NCI-H345 (cell line): ENCODE data around the gene NCOA5.
"Not testable (repeated sequence)": the region's sequence is repeated elsewhere in the genome, so short reads cannot be mapped to it uniquely, and the experiment has no call there.

ENCODE experiments used
- DNase-seq: peaks from one replicate; lab custom pipeline; 2025; lab: John Stamatoyannopoulos, UW

NCOA5 gene

DNA sequence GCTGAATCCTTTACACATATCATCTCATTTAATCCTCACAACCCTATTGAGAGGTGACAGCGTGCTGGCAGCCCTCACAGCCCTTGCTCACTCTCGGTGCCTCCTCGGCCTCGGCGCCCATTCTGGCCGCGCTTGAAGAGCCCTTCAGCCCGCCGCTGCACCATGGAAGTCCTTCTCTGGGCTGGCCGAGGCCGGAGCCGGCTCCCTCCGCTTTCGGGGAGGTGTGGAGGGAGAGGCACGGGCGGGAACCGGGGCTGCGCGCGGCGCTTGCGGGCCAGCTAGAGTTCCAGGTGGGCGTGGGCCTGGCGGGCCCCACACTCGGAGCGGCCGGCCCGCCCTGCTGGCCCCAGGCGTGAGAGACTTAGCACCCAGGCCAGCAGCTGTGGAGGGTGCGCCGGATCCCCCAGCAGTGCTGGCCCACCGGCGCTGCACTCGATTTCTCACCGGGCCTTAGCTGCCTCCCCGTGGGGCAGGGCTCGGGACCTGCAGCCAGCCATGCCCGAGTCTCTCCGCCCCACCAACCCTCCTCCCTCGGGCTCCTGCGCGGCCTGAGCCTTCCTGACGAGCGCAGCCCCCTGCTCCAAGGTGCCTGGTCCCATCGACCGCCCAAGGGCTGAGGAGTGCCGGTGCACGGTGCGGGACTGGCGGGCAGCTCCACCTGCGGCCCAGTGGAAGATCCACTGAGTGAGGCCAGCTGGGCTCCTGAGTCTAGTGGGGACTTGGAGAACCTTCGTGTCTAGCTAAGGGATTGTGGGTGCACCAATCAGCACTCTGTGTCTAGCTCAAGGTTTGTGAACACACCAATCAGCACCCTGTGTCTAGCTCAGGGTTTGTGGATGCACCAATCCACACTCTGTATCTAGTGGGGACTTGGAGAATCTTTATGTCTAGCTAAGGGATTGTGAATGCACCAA is 2.1 kb upstream of the NCOA5 start:
- DNase-seq: not testable (repeated sequence)

DNA sequence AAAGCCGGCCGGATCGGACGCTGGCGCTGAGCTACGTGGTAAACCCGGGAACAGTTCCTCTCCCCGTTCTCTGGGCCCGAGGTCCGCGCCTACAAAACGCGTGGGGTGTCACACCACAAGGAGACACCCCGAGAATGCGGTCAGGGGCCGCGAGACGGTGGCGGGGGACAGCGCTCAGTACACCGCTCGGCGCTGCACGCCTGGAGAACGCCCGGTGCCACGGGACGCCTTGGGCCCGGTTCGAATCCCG is 670 bp downstream of the NCOA5 start:
- DNase-seq: no peak

DNA sequence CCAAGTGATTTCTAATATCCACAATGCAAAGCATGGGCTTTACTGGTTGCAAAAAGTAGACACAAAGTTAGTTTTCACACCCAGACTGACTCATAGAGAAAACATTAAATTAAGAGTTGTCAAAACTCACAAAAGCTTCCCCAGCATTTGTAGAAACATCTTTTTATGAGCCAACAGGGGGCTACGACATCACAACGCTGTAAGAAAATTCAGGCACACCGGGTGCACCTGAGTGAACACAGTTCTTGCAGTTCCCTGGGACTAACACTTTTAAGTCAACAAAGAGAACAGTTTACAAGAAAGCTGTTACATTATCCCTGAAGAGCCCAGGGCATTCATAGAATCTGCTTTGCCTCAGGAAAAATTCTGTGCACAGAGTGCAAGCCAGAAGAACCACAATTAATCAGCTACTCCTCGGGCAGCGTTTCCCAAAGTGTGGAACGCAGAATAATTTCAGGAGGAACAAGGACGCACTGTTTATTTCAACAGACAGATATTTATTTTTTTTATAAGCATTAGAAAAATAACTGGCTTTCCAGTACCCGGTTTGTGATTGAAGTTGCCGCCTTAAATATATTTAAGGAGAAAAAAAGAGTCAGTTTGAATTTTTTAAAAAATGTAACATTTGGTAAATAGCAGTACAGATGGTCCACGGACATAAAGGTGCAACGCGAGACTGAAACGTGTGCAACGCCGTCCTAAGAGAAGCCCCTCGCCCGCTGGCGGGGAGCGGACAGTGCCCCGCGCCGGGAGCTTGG is 1.2 kb downstream of the NCOA5 start:
- peak; percentile 15 for DNase-seq

DNA sequence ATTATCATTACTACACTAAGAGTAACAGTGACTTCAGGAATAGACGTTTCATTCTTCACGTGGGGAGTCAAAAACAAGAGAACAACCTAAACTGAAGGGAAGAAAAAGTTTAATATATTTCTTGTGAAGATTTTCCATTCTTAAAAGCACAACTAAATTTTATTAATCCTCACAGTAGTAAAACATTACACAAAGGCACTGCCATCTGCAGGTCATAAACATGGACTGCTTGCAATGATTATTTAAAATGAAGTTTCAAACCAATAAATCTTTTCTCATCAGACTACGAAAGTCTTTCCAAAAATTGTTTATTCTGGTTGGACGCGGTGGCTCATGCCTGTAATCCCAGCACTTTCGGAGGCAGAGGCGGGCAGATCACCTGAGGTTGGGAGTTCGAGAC is 2.6 kb downstream of the NCOA5 start:
- DNase-seq: no peak

DNA sequence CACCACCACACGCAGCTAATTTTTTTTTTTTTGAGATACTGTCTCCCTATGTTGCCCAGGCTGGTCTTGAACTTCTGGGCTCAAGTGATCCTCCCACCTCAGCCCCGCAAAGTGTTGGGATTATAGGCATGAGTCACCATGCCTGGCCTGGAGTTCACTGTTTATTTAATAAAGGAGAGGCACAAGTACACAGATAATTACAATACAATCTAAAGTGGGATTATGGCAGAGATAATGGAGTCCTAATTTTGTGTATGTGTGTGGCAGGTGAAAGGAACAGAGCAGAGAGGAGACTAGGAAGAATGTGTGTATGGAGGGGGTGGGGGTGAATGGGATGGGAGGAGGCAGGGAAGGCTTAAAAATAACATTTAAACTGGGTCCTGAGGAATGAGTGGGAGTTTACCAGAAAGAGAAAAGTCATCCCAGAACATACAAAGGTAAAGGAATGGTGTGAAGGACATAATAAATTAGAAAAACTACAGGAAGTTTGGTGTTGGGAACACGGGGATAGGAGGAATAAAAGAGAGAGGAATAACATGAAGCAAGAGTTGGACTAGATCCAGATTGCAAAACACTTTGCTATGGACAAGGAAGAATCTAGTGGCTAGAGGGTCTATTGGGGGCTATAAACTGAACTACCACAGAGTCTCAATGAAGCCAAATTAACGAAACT is 4.4 kb downstream of the NCOA5 start:
- DNase-seq: peak; percentile 66

DNA sequence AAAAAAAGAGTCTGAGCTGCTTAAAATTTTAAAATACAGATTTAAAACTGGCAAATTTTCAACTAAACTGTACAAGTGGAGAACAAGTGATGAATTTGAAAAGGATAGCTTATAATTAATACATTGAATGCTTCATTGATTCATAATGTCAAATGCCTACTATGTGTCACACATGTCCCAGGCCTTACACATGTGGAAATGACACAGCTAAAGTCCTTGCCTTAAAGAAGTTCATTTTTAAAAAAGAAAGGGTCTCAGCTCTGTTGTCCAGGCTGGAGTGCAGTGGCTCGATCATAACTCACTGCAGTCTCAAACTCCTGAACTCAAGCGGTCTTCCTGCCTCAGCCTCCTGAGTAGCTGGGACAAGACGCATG is 5.0 kb downstream of the NCOA5 start:
- DNase-seq: no peak

DNA sequence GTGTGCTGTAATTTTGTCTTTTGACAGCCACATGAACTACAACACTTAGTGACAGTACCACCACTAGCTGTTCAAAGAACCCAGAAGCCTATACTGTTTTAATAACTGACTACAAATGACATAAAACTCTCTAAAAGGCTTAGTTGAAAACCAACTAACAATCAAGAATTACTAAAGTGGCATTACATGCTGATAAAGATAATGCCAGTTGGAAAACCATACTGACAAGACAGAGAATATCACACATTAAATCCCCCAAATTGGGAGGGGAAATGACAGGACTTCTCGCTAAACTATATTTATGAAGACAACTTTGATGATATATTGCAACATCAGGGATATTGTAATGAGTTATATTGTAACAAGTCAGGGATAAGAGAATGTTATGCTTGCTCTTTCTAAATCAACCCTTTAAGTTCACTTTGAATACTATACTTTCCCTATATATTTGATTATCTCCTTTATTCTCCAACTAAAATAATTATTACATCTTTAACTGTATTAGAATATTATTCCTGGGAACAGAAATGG is 6.2 kb downstream of the NCOA5 start:
- no peak for DNase-seq

DNA sequence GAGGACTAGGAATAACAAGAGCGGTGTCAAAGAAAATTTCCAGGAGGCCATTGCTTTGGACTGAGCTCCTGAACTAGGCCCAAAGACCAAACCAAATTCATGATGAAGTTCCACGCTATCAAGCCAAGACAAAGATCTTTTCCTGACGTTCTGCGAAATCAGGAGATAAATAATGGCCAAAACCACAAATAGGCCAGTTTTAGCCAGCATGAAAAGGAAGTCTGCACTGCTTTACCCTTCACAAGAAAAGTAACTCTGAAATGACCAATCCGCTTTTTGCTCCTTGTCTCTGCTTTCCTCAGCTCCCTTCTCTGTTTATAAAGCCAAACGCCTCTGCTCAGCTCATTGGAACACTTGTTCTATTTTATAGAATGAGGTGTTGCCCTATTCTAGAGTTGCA is 6.7 kb downstream of the NCOA5 start:
- no peak for DNase-seq

DNA sequence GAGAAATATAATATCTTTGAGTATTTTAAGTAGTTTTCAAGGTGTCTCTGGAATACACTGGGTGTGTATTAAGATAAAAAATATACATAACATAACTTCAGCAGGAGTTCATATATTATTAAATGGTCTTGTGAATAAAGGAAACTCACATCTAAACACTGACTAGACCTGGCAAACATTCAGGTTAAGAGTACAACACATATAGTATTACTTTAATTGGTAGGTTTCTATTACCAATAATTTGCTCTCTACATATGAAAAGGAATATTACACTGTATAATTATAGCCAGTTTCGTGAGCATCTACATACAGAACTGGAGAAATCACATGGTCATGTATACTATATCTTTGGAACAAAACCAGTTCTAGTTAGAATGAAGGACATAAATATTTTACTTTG is 8.7 kb downstream of the NCOA5 start:
- no peak for DNase-seq

DNA sequence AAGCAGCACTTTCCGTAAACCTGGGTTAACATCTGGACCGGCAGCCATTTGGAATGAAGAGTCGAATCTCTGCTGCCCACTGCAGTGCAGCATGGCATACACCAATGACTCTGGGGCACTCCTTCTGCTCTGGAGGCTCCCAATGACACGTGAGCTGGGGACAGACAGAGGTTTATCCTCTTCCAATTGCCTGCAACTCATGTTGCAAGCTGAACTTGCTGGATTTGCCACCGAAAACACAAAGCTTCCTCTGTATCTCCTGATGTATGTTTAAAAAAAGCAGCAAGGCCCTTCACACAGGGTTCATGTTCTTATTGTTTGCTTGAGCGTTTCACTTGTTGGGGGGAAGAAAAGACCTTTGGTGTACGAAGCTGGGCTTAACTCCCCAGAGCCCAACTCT is 10.8 kb downstream of the NCOA5 start:
- no peak for DNase-seq

DNA sequence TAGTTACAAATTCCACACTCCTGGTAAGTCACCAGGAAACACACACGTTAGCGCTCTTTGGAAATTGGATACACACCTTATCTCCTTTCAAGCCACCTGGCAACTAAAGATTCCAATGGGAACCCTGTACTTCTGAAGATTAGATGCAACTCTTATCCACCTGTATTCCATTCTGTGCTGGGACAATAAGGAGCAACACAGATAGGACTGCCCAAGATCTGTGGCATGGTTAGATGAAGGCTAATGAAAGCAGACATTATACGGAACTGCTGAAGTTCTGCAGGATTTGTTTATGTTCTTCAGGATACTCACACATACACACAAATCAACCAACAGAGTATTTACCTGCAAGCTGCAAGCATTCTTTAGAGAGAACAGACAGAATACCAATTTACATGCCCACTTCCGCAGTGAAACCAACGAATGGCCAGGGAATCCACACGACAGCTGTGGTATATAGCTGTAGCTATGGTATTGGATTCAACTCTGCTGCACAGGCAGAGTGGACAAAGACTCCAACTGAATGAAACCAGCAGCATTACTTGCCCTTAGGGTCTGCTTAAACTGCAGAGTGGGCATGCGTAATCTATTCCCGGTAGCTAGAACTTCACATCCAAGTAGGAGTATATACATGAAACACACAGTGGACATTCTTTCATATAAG is 12.0 kb downstream of the NCOA5 start:
- no peak for DNase-seq

DNA sequence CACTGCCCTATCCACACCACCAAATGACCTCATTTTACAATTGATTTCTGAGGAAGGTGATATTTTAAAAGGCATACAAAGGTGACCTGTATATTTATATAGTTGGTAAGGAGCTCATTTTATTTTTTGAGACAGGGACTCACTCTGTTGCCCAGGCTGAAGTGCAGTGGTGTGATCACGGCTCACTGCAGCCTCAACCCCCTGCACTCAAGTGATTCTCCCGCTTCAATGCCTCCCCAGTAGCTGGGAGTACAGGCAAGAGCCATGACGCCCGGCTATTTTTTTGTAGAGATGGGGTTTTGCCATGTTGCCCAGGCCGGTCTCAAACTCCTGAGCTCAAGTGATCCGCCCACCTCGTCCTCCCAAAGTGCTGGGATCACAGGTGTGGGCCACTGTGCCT is 13.0 kb downstream of the NCOA5 start:
- no peak for DNase-seq

DNA sequence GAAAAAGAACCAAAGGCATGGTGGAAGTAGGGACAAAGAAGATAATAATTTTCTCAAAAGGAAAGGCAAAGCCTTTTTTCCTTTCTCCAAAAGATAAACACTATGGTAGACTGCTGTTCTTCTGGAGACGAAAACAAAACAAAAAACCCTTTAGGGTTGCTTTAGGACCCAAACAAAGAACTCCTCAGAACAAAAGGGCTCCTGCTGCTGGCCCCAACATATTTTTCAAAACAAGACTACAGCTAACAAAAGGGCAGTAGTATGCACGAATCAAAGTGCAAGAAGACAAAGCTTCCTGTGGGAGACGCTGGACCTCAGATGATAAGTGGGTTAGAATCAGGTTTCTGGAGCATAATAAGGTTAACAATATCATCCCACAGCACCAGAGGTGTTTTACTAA is 15.8 kb downstream of the NCOA5 start:
- peak; percentile 12 for DNase-seq

DNA sequence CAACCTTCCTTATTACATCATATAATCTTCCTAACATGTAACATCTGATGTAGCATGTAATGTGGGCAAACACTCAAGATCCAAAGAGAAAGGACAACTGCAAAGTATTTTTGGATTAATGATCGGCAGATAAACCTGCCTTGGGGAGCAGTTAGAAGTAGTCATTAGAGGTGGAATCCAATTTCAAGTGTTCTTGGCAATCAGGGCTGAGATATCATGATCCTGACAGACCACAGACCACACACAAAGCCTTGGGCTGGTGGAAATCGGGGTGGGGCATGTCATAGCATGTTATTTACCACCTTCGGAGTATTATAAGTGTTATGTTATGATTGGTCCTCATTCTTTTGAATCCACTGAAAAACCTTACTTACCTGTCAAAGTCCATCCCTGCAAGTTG is 16.3 kb downstream of the NCOA5 start:
- no peak for DNase-seq

DNA sequence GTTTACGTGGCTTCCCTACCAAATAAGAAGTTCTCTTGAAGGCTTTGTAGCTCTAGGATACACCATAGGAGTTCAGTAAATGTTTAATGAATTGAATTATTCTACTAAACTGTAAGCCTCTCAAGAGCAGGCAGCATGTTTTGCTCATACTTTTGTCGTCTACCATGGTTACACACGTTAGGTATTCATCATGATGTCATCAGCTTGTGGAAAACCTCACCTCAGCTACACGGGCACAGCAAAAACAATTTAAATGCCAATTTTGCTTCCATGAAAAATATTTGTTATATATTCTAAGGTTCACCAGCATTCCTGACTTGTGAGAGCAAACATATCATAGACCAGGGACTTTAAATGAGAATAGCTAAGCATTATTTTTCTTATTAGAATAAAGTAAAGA is 16.7 kb downstream of the NCOA5 start:
- DNase-seq: no peak

DNA sequence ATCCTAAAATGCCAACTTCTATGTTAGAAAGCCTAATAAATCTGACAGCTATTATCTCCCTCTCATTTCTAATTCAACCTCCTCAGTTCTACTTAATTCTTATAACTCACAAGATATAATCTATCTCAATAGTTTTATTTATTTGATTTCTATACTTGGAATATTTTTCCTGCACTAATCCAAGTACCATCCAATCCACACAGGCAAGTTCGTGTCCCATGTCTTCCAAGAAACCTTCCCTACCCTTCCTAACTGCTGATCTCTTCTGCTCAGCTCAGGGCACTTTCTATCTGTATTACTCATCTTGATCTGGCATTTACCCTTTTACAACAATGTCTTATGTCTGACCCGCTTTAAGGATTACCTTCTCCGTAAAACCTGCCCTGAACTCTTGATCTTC is 18.2 kb downstream of the NCOA5 start:
- DNase-seq: no peak

DNA sequence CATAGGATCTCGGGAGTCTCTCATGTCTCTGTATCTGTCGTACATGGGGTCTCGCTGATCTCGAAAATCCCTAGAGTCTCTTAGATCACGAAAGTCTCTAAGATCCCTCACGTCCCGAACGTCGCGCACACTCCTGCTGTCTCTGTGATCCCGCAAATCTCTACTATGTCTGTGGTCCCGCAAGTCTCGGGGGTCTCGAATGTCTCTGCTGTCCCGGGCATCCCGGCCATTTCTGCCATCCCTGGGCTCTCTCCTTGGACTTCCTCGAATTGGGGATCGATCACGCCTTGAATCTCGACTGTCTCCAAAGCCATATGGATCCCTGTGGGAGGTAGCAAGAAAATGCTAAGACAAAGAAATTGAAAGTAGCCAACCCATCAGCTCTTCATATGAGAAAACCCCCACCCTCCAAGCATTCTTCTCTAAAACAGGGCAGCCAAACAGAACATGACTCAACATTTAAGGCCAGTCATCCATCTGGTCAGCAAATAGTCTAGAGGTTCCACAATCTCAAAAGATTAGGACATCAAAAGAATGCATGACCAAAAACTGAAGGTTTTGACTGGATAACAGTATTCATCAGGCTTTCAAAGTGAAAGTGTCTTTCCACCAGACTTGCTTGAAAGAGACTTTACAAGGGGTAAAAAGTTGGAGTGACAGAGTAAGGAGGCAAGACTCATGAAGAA is 19.4 kb downstream of the NCOA5 start:
- no peak for DNase-seq

DNA sequence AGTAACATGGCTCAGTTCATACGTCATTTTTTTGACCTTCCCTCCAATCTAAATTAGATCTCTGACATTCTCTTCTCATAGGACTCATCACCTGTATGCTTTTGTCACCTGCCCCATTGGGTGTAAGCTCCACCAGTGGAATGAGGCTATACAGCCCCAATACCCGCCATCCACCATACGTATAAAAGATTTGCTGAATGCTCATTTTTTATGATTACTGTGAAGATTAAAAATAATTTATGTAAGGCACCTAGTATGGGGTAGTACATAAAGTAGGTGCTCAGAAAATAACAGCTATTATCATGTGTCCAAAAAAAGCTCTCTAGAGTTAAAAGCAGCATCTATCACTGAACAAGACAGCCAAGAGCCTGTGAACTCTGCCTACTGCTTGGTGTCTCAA is 24.1 kb downstream of the NCOA5 start:
- no peak for DNase-seq

DNA sequence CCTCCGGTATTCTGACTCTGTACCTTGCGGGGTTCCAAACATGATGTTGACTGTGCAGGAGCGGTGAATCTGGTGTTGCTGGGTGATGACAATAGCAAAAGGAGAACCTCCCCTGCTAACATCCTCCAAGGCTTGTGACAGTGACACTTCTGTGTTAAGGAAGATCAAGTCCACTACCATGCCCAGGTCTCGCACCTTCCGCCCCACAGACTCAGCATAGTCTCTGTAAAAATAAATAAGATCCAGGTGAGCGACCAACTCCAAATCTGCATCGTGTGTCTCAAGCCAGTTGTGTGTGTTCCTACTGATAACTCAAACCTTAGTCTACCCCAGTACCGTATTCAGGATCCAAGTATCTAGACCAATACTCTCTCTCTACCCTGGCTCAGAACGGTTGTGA is 24.8 kb downstream of the NCOA5 start:
- DNase-seq: no peak

DNA sequence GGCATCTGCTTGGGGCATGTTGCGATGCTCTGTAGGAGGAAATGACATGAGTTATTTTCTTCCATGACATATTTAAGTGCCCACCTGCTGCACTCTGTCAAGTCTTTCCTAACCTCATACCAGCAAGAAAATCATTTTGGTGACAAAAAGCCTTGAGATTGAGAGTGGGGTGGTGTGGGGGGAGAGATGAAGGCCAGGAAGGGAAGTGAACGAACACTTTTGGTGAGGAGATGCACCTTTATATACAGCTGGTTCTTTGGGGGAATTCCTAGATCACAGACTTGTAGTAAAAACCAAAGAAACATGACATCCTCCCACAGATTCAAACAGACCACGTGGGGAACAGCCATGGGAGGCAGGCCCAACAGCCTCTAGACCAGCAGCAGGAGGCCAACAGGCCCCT is 26.1 kb downstream of the NCOA5 start:
- DNase-seq: no peak

DNA sequence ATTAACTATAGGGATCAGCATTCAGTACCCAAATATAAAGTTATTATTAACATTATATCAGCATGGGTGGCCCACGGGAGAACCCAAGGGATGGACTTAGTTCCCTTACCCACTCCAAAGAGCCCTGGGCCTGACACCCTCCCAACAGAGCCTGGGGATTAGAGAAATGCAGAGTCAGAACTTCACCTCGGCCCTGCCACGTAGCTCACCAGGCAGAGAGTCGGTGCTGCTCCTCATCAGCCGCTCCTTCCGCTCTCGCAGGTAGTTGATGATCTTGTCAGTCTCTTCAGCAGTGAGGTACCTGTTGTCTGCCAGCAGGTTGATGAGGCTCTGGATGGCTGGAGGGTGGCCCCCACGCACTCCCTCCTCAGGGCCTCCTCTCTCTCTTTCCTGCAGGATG is 26.6 kb downstream of the NCOA5 start:
- no peak for DNase-seq

DNA sequence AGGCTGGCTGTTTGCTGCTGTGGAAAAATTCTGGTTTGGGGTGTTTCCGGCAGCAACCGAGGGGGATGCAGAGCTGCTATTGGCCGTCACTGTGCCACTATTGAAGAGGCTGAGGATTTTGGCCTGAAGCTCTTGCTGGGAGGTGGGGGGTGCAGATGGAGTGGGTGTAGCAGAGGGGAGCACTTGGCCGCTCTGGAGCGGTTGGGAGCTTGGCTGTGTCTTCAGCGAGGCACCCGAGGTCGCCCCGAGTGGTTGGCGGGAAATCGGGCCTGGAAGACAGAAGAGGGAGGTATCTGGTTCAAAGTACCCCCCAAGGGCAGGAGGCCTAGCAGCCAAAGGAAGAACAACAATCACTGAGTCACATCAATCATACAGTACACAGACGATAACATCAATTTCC is 27.1 kb downstream of the NCOA5 start:
- DNase-seq: no peak
